ENCODE results near the gene TAS1R2.
"Not testable (repeated sequence)": the region's sequence is repeated elsewhere in the genome, so short reads cannot be mapped to it uniquely, and the experiment has no call there.

The TAS1R2 gene

DNA sequence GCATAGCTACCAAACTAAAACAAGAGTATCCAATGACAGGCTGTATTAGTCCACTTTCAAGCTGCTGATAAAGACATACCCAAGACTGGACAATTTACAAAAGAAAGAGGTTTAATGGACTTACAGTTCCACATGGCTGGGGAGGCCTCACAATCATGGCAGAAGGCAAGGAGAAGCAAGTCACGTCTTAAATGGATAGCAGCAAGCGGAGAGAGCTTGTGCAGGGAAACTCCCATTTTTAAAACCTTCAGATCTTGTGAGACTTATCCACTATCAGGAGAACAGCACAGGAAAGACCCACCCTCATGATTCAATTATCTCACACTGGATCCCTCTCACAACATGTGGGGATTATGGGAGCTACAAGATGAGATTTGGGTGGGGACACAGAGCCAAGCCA, 11.7 kb downstream of the TAS1R2 start:
- not testable (repeated sequence) for H3K36me3 ChIP-seq (ENCODE audit: control insufficient read depth, insufficient read depth, low read length); H3K4me3 ChIP-seq (ENCODE audit: low read depth, low read length); H3K4me1 ChIP-seq (ENCODE audit: control insufficient read depth, insufficient read depth, low read length); H3K27ac ChIP-seq (ENCODE audit: low read depth, low read length); H3K9ac ChIP-seq (ENCODE audit: low read length); H3K9me3 ChIP-seq (ENCODE audit: control insufficient read depth, insufficient read depth, low read depth, low read length)
- peaks cover 42% of the 10 kb centered on the region; the same call in 1 of the 2 replicates for H3K27me3 ChIP-seq (ENCODE audit: control insufficient read depth, insufficient read depth, low read length)

DNA sequence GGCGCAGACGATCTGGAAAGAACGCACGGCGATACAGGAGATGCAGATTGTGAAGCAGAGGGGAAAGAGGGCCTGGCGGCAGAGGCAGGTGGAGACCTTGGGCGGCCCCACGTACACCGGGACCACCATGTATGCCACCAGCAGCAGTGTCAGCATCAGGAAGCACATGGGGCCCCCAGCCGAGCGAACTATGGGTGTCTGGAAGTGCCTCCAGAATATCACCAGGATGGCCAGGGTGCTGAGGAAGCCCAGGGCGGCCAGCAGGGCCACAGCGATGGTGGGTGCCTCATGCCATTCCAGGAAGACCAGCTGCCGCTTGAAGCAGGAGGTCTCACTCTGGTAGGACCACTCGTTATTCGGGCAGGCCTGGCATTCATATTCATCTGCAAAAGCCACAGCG, 19.3 kb downstream of the TAS1R2 start:
- Histone ChIP-seq H3K4me1 (ENCODE audit: control insufficient read depth, insufficient read depth, low read length) (no peaks in the 10 kb centered on the region; the same call in 1 of the 2 replicates), H3K27me3 (ENCODE audit: control insufficient read depth, insufficient read depth, low read length) (peaks cover 14% of the 10 kb centered on the region; the same call in 1 of the 2 replicates), H3K9me3 (ENCODE audit: control insufficient read depth, insufficient read depth, low read depth, low read length) (no peaks in the 10 kb centered on the region), H3K4me3 (ENCODE audit: low read depth, low read length) (no peak overlapping the region), H3K9ac (ENCODE audit: low read length) (no peak overlapping the region), H3K27ac (ENCODE audit: low read depth, low read length) (no peak overlapping the region), H3K36me3 (ENCODE audit: control insufficient read depth, insufficient read depth, low read length) (no peaks in the 10 kb centered on the region)

DNA sequence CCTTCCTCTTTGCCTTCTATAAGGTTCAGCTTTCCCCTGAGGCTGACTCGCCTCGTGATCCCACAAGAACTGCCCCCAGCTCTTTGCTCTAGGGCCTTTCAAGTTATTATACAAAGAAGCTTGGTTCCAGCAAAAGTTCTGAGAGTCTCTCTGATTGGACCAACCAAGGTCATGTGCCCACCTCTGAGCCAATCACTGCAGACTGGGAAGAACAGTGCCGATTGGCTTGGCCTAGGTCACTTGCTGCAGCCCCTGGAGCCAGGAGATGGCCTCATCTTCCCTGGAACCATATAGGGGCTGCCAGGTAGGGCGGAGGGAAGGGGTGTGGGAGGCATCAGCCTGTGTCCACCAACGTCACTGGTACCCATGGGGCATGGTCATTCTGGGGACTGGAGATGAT, 22.8 kb downstream of the TAS1R2 start:
- H3K9ac ChIP-seq (ENCODE audit: low read length) = no peak overlapping the region
- no peaks in the 10 kb centered on the region for H3K36me3 ChIP-seq (ENCODE audit: control insufficient read depth, insufficient read depth, low read length)
- H3K9me3 ChIP-seq (ENCODE audit: control insufficient read depth, insufficient read depth, low read depth, low read length) = no peaks in the 10 kb centered on the region
- H3K27me3 ChIP-seq (ENCODE audit: control insufficient read depth, insufficient read depth, low read length) = peaks cover 29% of the 10 kb centered on the region; the same call in 1 of the 2 replicates
- no peak overlapping the region for H3K4me3 ChIP-seq (ENCODE audit: low read depth, low read length)
- H3K27ac ChIP-seq (ENCODE audit: low read depth, low read length) = no peak overlapping the region
- H3K4me1 ChIP-seq (ENCODE audit: control insufficient read depth, insufficient read depth, low read length) = no peaks in the 10 kb centered on the region; the same call in 1 of the 2 replicates

DNA sequence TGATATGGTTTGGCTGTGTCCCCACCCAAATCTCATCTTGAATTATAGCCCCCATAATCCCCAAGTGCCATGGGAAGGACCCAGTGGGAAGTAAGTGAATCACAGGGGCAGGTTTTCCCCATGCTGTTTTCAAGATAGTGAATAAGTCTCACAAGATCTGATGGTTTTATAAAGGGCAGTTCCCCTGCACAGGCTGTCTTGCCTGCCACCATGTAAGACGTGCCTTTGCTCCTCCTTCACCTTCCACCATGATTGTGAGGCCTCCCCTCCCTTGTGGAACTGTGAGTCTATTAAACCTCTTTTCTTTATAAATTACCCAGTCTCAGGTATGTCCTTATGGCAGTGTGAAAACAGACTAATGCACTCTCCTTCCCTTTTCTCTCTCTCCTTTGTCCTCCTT, 27.1 kb downstream of the TAS1R2 start:
- not testable (repeated sequence) for H3K27ac ChIP-seq (ENCODE audit: low read depth, low read length); H3K9ac ChIP-seq (ENCODE audit: low read length); H3K4me3 ChIP-seq (ENCODE audit: low read depth, low read length); H3K4me1 ChIP-seq (ENCODE audit: control insufficient read depth, insufficient read depth, low read length); H3K36me3 ChIP-seq (ENCODE audit: control insufficient read depth, insufficient read depth, low read length)
- Histone ChIP-seq H3K9me3 (ENCODE audit: control insufficient read depth, insufficient read depth, low read depth, low read length) (peaks cover 20% of the 10 kb centered on the region), H3K27me3 (ENCODE audit: control insufficient read depth, insufficient read depth, low read length) (peaks cover 29% of the 10 kb centered on the region; the same call in 1 of the 2 replicates)

DNA sequence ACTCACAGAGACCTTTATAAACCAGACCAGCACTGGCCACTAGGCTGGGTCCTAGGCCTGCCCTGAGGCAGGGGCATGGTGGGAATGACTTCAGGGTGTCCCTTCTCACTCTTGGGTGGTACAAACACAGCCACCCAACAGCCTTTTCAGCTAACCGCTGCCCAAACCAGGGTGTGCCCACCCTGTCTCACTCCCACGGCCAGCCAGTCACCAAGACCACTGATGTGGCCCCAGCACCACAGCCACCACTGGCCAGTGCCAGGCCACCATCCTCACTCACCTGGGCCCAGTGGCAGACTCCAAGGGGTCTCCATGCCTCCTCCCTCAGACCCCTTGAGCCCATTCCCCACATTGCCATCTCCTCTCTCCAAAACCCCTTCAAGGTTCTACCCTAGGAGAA, 27.8 kb downstream of the TAS1R2 start:
- Histone ChIP-seq H3K27ac (ENCODE audit: low read depth, low read length) (no peak overlapping the region), H3K4me1 (ENCODE audit: control insufficient read depth, insufficient read depth, low read length) (no peaks in the 10 kb centered on the region), H3K4me3 (ENCODE audit: low read depth, low read length) (no peak overlapping the region), H3K27me3 (ENCODE audit: control insufficient read depth, insufficient read depth, low read length) (peaks cover 29% of the 10 kb centered on the region; the same call in 1 of the 2 replicates), H3K9ac (ENCODE audit: low read length) (no peak overlapping the region), H3K36me3 (ENCODE audit: control insufficient read depth, insufficient read depth, low read length) (no peaks in the 10 kb centered on the region), H3K9me3 (ENCODE audit: control insufficient read depth, insufficient read depth, low read depth, low read length) (peaks cover 26% of the 10 kb centered on the region)

DNA sequence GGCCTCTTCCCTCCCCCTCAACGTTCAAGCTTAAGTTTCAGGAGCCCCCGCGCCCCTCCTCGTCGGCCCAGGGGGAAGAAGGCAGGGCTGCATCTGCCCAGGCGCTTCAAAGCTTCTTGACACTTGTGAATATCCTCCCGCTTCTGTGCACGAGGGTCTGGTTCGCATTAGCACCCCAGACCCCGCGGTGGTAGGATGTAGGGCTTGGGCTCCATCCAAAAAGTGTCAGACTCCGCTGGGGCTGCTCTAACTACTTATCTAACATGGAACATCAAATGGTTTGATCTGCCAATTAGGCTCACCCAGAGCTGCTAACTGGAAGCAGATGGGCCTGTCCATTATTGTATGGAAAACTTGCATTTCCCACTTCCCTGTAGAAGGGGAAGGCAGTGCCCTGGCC, 28.9 kb downstream of the TAS1R2 start:
- no peak overlapping the region for H3K9ac ChIP-seq (ENCODE audit: low read length)
- no peak overlapping the region for H3K27ac ChIP-seq (ENCODE audit: low read depth, low read length)
- H3K4me1 ChIP-seq (ENCODE audit: control insufficient read depth, insufficient read depth, low read length) = no peaks in the 10 kb centered on the region
- H3K9me3 ChIP-seq (ENCODE audit: control insufficient read depth, insufficient read depth, low read depth, low read length) = peaks cover 33% of the 10 kb centered on the region
- H3K36me3 ChIP-seq (ENCODE audit: control insufficient read depth, insufficient read depth, low read length) = no peaks in the 10 kb centered on the region
- peaks cover 24% of the 10 kb centered on the region; the same call in 1 of the 2 replicates for H3K27me3 ChIP-seq (ENCODE audit: control insufficient read depth, insufficient read depth, low read length)
- no peak overlapping the region for H3K4me3 ChIP-seq (ENCODE audit: low read depth, low read length)

DNA sequence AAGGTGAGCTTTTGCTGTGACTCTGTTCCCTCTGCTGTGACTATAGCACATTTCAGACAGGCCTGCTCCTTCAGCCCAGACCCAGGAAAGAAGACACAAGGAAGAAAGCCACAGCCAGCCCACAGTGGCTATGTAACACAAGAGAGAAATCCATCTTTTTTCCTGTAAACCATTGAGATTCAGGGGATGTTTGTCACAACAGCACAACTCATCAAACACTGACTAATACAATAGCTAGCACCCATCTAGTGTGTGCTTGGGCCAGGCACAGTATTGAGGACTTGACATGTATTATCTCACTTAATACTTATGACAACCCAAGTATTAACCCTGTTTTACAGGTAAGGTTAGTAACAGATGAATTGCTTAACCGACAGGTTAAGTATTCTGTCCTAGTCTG, 29.8 kb downstream of the TAS1R2 start:
- peaks cover 15% of the 10 kb centered on the region; the same call in 1 of the 2 replicates for H3K27me3 ChIP-seq (ENCODE audit: control insufficient read depth, insufficient read depth, low read length)
- H3K4me3 ChIP-seq (ENCODE audit: low read depth, low read length) = no peak overlapping the region
- H3K9me3 ChIP-seq (ENCODE audit: control insufficient read depth, insufficient read depth, low read depth, low read length) = peaks cover 33% of the 10 kb centered on the region
- H3K36me3 ChIP-seq (ENCODE audit: control insufficient read depth, insufficient read depth, low read length) = no peaks in the 10 kb centered on the region
- no peak overlapping the region for H3K27ac ChIP-seq (ENCODE audit: low read depth, low read length)
- no peaks in the 10 kb centered on the region for H3K4me1 ChIP-seq (ENCODE audit: control insufficient read depth, insufficient read depth, low read length)
- H3K9ac ChIP-seq (ENCODE audit: low read length) = no peak overlapping the region

DNA sequence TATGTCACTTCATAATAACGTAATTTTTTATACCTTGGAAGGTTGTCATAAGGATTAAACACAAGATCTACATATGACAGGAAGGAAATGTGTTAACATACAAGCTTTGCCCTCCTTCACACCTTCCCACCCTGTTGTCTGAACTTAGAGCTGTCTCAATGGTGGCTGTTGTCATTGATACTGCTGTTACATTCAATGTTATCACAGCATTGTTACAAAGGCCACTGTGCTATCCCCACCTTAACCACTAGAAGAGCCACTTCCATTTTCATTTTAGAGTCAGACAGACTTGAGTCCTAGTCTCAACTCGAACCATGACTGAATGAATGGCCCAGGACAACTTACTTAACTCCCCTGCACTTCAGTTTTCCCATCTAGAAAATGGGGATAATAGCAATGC, 31.2 kb downstream of the TAS1R2 start:
- H3K9me3 ChIP-seq (ENCODE audit: control insufficient read depth, insufficient read depth, low read depth, low read length) = peaks cover 33% of the 10 kb centered on the region
- H3K4me1 ChIP-seq (ENCODE audit: control insufficient read depth, insufficient read depth, low read length) = no peaks in the 10 kb centered on the region
- H3K27ac ChIP-seq (ENCODE audit: low read depth, low read length) = no peak overlapping the region
- no peak overlapping the region for H3K4me3 ChIP-seq (ENCODE audit: low read depth, low read length)
- H3K9ac ChIP-seq (ENCODE audit: low read length) = no peak overlapping the region
- no peaks in the 10 kb centered on the region for H3K36me3 ChIP-seq (ENCODE audit: control insufficient read depth, insufficient read depth, low read length)
- H3K27me3 ChIP-seq (ENCODE audit: control insufficient read depth, insufficient read depth, low read length) = peaks cover 5% of the 10 kb centered on the region; the same call in 1 of the 2 replicates

DNA sequence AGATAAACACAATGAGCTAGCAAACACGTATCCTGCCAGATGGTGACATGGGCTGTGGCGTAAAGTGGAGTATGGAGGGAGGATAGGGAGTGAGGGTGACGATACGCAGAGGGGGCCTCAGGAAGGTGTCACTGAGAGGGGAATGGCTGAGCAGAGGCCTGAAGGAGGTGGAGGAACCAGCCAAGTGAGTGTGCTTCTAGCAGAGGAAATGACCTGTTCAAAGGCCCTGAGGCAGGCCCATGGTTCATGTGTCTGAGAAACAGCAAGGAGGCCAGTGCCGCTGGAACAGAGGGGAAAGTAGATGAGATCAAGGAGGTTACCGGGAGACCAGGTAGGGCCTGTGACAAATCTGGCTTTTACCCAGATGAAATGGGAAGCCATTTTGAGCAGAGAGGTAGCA, 36.0 kb downstream of the TAS1R2 start:
- Histone ChIP-seq H3K4me1 (ENCODE audit: control insufficient read depth, insufficient read depth, low read length) (peaks cover 3% of the 10 kb centered on the region), H3K27me3 (ENCODE audit: control insufficient read depth, insufficient read depth, low read length) (peaks cover 21% of the 10 kb centered on the region), H3K4me3 (ENCODE audit: low read depth, low read length) (no peak overlapping the region), H3K9me3 (ENCODE audit: control insufficient read depth, insufficient read depth, low read depth, low read length) (peaks cover 24% of the 10 kb centered on the region), H3K36me3 (ENCODE audit: control insufficient read depth, insufficient read depth, low read length) (no peaks in the 10 kb centered on the region), H3K27ac (ENCODE audit: low read depth, low read length) (no peak overlapping the region), H3K9ac (ENCODE audit: low read length) (no peak overlapping the region)

DNA sequence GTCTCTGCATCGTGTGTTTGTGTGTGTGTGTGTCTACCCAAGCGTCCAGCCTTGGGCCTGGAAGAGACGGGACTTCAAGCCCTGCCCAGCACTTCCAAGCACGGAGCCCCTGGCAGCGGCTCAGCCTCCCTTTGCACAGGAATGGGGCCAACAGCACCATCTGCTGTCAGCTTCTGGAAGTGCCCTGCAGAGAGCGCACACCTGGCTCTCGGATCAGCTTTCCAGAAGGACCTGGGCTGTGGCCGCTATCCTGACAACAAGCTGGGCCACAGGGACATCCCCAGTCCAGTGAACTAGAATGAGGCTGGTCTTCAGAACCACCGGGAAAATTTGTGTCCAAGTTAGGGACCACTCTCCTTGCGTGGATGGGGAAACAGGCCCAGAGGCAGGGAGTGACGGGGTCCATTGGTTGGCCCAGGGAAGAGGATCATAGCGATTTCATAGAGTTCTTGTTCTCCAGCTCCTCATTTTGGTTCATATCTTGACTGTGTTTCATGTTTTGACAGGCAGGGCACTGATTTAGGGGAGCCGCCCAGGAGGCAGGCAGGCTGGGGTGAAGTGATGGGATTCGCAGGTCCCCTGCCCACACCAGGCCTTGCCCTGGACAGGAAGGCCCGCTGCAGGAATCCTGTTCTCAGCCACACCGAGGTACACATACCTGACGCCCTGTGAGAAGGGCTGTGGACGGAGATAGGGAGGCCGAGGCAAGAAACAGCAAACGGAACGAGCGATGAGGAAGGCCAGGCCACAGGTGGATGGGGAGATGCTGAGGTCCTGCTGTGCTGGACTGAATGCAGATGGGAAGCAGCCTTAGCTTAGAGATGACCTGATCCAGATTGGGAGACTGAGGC, 38.4 kb downstream of the TAS1R2 start:
- H3K4me1 ChIP-seq (ENCODE audit: control insufficient read depth, insufficient read depth, low read length) = peaks cover 3% of the 10 kb centered on the region
- no peak overlapping the region for H3K27ac ChIP-seq (ENCODE audit: low read depth, low read length)
- peaks cover 3% of the 10 kb centered on the region for H3K9me3 ChIP-seq (ENCODE audit: control insufficient read depth, insufficient read depth, low read depth, low read length)
- H3K4me3 ChIP-seq (ENCODE audit: low read depth, low read length) = no peak overlapping the region
- peaks cover 27% of the 10 kb centered on the region for H3K27me3 ChIP-seq (ENCODE audit: control insufficient read depth, insufficient read depth, low read length)
- H3K9ac ChIP-seq (ENCODE audit: low read length) = no peak overlapping the region
- H3K36me3 ChIP-seq (ENCODE audit: control insufficient read depth, insufficient read depth, low read length) = no peaks in the 10 kb centered on the region

DNA sequence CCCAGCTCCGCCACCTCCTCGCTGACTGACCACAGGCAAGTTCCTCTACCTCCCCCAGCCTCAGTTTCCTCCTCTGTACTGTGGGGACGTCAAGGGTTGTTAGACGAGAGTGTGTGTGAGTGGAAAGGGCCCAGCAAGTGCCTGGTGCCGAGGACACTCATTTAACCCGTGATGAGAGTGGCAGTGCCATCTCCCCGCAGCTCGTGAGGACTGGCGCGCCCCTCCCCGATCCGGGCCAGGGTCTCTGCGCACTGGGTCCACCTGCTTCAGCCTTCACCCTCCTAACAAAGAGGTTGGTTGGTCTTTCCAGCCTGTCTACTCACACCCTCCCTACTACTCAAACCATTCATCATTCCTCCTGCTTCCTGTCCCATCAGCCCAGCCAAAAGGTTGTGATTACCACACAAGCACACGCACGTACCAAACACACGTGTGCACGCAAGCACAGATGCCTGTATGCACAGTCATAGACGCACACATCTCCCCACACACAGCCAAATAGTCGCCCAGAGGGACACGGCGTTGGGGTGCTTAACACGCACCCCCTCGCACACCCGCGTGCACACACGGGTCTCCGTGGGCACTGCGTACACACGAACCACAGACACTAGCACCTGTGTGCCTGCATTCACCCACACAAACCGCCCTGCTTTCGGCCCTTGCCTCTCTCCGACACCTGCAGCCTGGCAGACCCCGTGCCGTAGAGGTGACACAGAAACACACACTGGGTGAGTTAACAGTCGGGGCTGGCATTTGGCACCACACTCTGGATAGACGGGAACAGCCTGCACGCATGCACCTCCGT, 39.3 kb downstream of the TAS1R2 start:
- Histone ChIP-seq H3K9me3 (ENCODE audit: control insufficient read depth, insufficient read depth, low read depth, low read length) (no peaks in the 10 kb centered on the region), H3K27me3 (ENCODE audit: control insufficient read depth, insufficient read depth, low read length) (peaks cover 27% of the 10 kb centered on the region), H3K36me3 (ENCODE audit: control insufficient read depth, insufficient read depth, low read length) (no peaks in the 10 kb centered on the region), H3K4me3 (ENCODE audit: low read depth, low read length) (no peak overlapping the region), H3K9ac (ENCODE audit: low read length) (no peak overlapping the region), H3K4me1 (ENCODE audit: control insufficient read depth, insufficient read depth, low read length) (peaks cover 3% of the 10 kb centered on the region), H3K27ac (ENCODE audit: low read depth, low read length) (no peak overlapping the region)
